Upper lobe of left lung (tissue), 6 donors: ENCODE measurements around the gene TMEM40. TPM values are rescaled to one million over a fixed set of nuclear protein-coding genes. Genes with fewer than 3 reads are reported as not detected.

Source experiments
- ATAC-seq, 2 donors: fragments of 200-7000 bp; cut with Tn5 transposase; one replicate each; pipeline ENCODE4 v1.9.1; 2022; ENCODE audit warnings: mild to moderate bottlenecking in 2 of 2, moderate library complexity in 2 of 2; ENCODE audit not compliant: low FRiP score in 2 of 2
- DNase-seq, 2 donors: peaks; one replicate each; pipeline ENCODE4 v3.0.0-alpha.2; 2019 to 2020
- H3K27ac ChIP-seq, 4 donors: fragments of 200-600 bp; sonication (generic); one replicate each; pipeline ENCODE4 v1.5.1; 2016 to 2019
- H3K27me3 ChIP-seq, 4 donors: fragments of 200-600 bp; sonication (generic); one replicate each; pipeline ENCODE4 v1.5.1; 2017 to 2019
- H3K36me3 ChIP-seq, 4 donors: fragments of 200-600 bp; sonication (generic); one replicate each; pipeline ENCODE4 v1.5.1; 2016 to 2019
- H3K4me1 ChIP-seq, 4 donors: fragments of 200-600 bp; sonication (generic); one replicate each; pipeline ENCODE4 v1.5.1; 2018 to 2019
- H3K4me3 ChIP-seq, 4 donors: fragments of 200-600 bp; sonication (generic); one replicate each; pipeline ENCODE4 v1.5.1; 2017 to 2019; ENCODE audit warnings: mild to moderate bottlenecking in 2 of 4, moderate library complexity in 1 of 4
- H3K9me3 ChIP-seq, 4 donors: fragments of 200-600 bp; sonication (generic); one replicate each; pipeline ENCODE4 v1.5.1; 2018 to 2019
- EP300 ChIP-seq, 4 donors: sonication (generic); formaldehyde crosslinking; IDR thresholded peaks; one replicate each; pipeline ENCODE4 v1.5.1; 2017; ENCODE audit warnings: antibody characterized with exemption in 4 of 4, control low read depth in 2 of 4
- POLR2A ChIP-seq, 4 donors: fragments of 450-650 bp; IDR thresholded peaks; one replicate each; pipeline ENCODE4 v1.5.1; 2016 to 2017; ENCODE audit warnings: antibody characterized with exemption in 4 of 4, mild to moderate bottlenecking in 2 of 4
- POLR2AphosphoS5 ChIP-seq, 2 donors: sonication (generic); formaldehyde crosslinking; IDR thresholded peaks; one replicate each; pipeline ENCODE4 v1.5.1; 2017; ENCODE audit warnings: antibody characterized with exemption in 2 of 2
- WGBS, 2 donors: methylation state at CpG; one replicate each; pipeline ENCODE4 v1.1.5; 2017 to 2018; 5-methylcytosine and 5-hydroxymethylcytosine counted together
- total RNA-seq, 6 donors: library from RNA; depleted of rRNA in 4 of 6; stranded (reverse); fragments of >200 nt in 4 of 6; gene quantifications; one replicate each; pipeline versions ENCODE4 v1.1.0 to v1.2.1, GENCODE V29; 2016 to 2021
- TF ChIP-seq, protein P1 (sequence below), 6 experiments: fragments of 450-650 bp in 4 of 6; fragments of 200-600 bp in 2 of 6; sonication (generic) in 2 of 6; IDR thresholded peaks; one replicate each; pipeline ENCODE4 v1.5.1; 2016 to 2019; ENCODE audit warnings: antibody characterized with exemption in 6 of 6
- donor health status: DM: no; HTN: no; CAD: no; lungs with moderate emphysema.
- donor health status: DM: no; HTN: yes; CAD: no; lungs with severe emphysema.

The TMEM40 gene
- total RNA-seq, 6 donors from 2014 or later: 0.30 to 5.3 (median 1.1) TPM

DNA sequence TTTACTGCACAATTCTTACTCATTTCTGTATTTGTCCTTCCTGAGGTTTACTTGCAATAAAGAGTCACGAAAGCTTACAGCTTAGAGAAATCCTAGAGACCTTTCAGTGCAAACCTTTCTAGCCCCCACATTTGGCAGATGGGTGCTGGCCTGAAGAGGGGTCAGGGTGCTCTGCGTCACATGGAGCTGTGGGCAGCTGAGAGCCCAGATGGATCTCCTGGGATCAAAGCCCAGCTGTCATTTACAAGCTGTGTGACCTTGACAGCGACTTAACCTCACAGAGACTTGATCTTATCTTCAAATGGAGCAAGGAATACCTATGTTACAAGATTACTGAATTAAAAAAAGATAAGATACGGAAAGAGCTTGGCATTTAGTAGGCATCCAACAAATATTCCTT lies 71.1 kb downstream of the TMEM40 start:
- no peak for DNase-seq
- WGBS, 2 donors: 84 to 89% methylated on average over 4 of the region's 4 CpGs
- Histone ChIP-seq H3K27me3 (no peaks in the 10 kb centered on the region), H3K36me3 (no peaks in the 10 kb centered on the region), H3K4me3 (no peak overlapping the region), H3K9me3 (no peaks in the 10 kb centered on the region), H3K4me1 (no peaks in the 10 kb centered on the region), H3K27ac (no peak overlapping the region)
- TF ChIP-seq, protein P1, sequence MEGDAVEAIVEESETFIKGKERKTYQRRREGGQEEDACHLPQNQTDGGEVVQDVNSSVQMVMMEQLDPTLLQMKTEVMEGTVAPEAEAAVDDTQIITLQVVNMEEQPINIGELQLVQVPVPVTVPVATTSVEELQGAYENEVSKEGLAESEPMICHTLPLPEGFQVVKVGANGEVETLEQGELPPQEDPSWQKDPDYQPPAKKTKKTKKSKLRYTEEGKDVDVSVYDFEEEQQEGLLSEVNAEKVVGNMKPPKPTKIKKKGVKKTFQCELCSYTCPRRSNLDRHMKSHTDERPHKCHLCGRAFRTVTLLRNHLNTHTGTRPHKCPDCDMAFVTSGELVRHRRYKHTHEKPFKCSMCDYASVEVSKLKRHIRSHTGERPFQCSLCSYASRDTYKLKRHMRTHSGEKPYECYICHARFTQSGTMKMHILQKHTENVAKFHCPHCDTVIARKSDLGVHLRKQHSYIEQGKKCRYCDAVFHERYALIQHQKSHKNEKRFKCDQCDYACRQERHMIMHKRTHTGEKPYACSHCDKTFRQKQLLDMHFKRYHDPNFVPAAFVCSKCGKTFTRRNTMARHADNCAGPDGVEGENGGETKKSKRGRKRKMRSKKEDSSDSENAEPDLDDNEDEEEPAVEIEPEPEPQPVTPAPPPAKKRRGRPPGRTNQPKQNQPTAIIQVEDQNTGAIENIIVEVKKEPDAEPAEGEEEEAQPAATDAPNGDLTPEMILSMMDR (IDR thresholded peaks at IDR 0.05): no peak
- TF ChIP-seq POLR2A (IDR thresholded peaks at IDR 0.05) (no peak), EP300 (IDR thresholded peaks at IDR 0.05) (no peak), POLR2AphosphoS5 (IDR thresholded peaks at IDR 0.05) (no peak)
- no peak for ATAC-seq

DNA sequence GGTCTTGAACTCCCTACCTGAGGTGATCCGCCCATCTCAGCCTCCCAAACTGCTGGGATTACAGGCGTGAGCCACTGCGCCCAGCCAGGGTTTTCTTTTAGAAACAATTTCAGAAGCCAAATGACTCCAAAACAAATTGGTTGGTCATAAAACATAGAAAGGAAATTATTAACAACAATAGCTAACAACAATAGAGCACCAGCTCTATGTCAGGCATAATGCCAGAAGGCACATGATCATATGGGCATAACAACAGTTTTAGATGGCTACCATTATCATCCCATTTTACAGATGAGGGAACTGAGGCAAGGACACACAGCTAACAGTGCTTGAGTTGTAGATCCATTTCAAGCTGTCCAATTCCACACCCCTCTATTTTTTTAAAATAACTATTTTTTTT lies 73.0 kb downstream of the TMEM40 start:
- H3K27ac ChIP-seq: no peak overlapping the region
- no peak for ATAC-seq
- no peak overlapping the region for H3K4me3 ChIP-seq
- WGBS, 2 donors: 77 to 81% methylated on average over 3 of the region's 3 CpGs
- H3K4me1 ChIP-seq: peaks cover 0 to 5% (median 2%) of the 10 kb centered on the region in 4 donors
- H3K9me3 ChIP-seq: no peaks in the 10 kb centered on the region
- no peaks in the 10 kb centered on the region for H3K36me3 ChIP-seq
- TF ChIP-seq POLR2A (IDR thresholded peaks at IDR 0.05) (no peak), EP300 (IDR thresholded peaks at IDR 0.05) (no peak), POLR2AphosphoS5 (IDR thresholded peaks at IDR 0.05) (no peak)
- TF ChIP-seq, protein P1 (IDR thresholded peaks at IDR 0.05): no peak
- H3K27me3 ChIP-seq: no peaks in the 10 kb centered on the region
- no peak for DNase-seq

Other genes starting within 250 kb of the TMEM40 start
- gene MKRN2OS, start 213.8 kb downstream of the TMEM40 start, total RNA-seq: 1 to 10 TPM in 2 of 6 donors, under 1 TPM in 2, not detected in 2; 0.47 to 1.8 (median 1.00) TPM
- 10 to 100 TPM; 15.7 to 33.3 (median 23.4) TPM for gene MKRN2, start 202.2 kb downstream of the TMEM40 start, total RNA-seq
- gene RAF1, start 95.1 kb downstream of the TMEM40 start, total RNA-seq: 100 to 1,000 TPM in 4 of 6 donors, 10 to 100 TPM in 2; 78.7 to 195 (median 110) TPM
- 1 to 10 TPM; 2.3 to 7.3 (median 5.0) TPM for gene CAND2, start 37.4 kb upstream of the TMEM40 start, total RNA-seq
- 1,000 to 10,000 TPM in 2 of 6 donors, 100 to 1,000 TPM in 4; 461 to 1,145 (median 921) TPM for gene RPL32, start 82.3 kb upstream of the TMEM40 start, total RNA-seq